PC-9 (cell line): Measurements from ENCODE around the gene LRCOL1. TPM values are rescaled to one million over a fixed set of nuclear protein-coding genes. Genes with fewer than 3 reads are reported as not detected.

Experiments used
- BruUV-seq: library from RNA; stranded (reverse); fragments of 400-500 nt; replicated peaks from 2 replicates; lab custom pipeline; 2021; lab: Mats Ljungman, UMichigan
- CTCF ChIA-PET: fragments of 300-600 bp; sonication (Branson Sonifier 250); formaldehyde crosslinking; loops from one replicate; lab custom pipeline; 2022; ENCODE audit warnings: antibody characterized with exemption; lab: Charles Lee
- POLR2A ChIA-PET: fragments of 300-600 bp; sonication (Branson Sonifier 250); formaldehyde crosslinking; loops from one replicate; lab custom pipeline; 2022; ENCODE audit warnings: antibody characterized with exemption; ENCODE audit not compliant: unreplicated experiment; lab: Charles Lee
- DNase-seq, 2 experiments: peaks; one replicate each; pipeline versions ENCODE4 v3.0.0 to v3.0.0-alpha.2; 2015 to 2022; ENCODE audit warnings: mixed read lengths in 1 of 2
- H2AFZ ChIP-seq: fragments of 200-600 bp; sonication (generic); 2 replicates; pipeline ENCODE4 v1.8.1; 2017; ENCODE audit warnings: antibody characterized with exemption
- H3F3A ChIP-seq: fragments of 200-600 bp; sonication (generic); 2 replicates; pipeline ENCODE4 v1.8.1; 2017; ENCODE audit warnings: antibody characterized with exemption, mild to moderate bottlenecking, low read depth; ENCODE audit not compliant: insufficient read depth
- H3K27ac ChIP-seq: fragments of 200-600 bp; sonication (generic); 2 replicates; pipeline ENCODE4 v1.6.1; 2016; ENCODE audit warnings: mixed run types
- H3K27me3 ChIP-seq: fragments of 200-600 bp; sonication (generic); 2 replicates; pipeline ENCODE4 v1.6.1; 2016; ENCODE audit warnings: low read depth, mixed run types; ENCODE audit not compliant: insufficient read depth
- H3K36me3 ChIP-seq: fragments of 200-600 bp; sonication (generic); 2 replicates; pipeline ENCODE4 v1.6.1; 2016; ENCODE audit warnings: low read depth, mixed run types
- H3K4me1 ChIP-seq: fragments of 200-600 bp; sonication (generic); replicated peaks from 2 replicates; pipeline ENCODE4 v1.6.1; 2016; ENCODE audit warnings: mixed run types; ENCODE audit not compliant: insufficient read depth
- H3K4me2 ChIP-seq: fragments of 200-600 bp; sonication (generic); 2 replicates; pipeline ENCODE4 v1.6.1; 2017; ENCODE audit warnings: mixed run types
- H3K4me3 ChIP-seq: fragments of 200-600 bp; sonication (generic); 2 replicates; pipeline ENCODE4 v1.6.1; 2016; ENCODE audit warnings: mixed run types
- H3K79me2 ChIP-seq: fragments of 200-600 bp; sonication (generic); 2 replicates; pipeline ENCODE4 v1.6.1; 2017; ENCODE audit warnings: low read depth, mixed run types
- H3K9me2 ChIP-seq: fragments of 200-600 bp; sonication (generic); 2 replicates; pipeline ENCODE4 v1.8.1; 2017; ENCODE audit warnings: mild to moderate bottlenecking; ENCODE audit not compliant: insufficient read depth
- H3K9me3 ChIP-seq: fragments of 200-600 bp; sonication (generic); 2 replicates; pipeline ENCODE4 v1.8.1; 2016; ENCODE audit warnings: low read depth; ENCODE audit not compliant: insufficient read depth
- H4K20me1 ChIP-seq: fragments of 200-600 bp; sonication (generic); 2 replicates; pipeline ENCODE4 v1.8.1; 2017; ENCODE audit not compliant: insufficient read depth
- CTCF ChIP-seq: fragments of 200-600 bp; sonication (generic); conservative IDR thresholded peaks from 2 replicates; pipeline ENCODE4 v1.6.1; 2017; ENCODE audit warnings: mixed run types, antibody characterized with exemption, mild to moderate bottlenecking, moderate library complexity
- EZH2 ChIP-seq: fragments of 200-600 bp; sonication (generic); IDR thresholded peaks from 2 replicates; pipeline ENCODE4 v1.8.0; 2017; ENCODE audit warnings: antibody characterized with exemption, low read depth
- intact Hi-C: fragments of 100-400 bp; cut with micrococcal nuclease; formaldehyde crosslinking; loops from one replicate; pipeline ENCODE4 v1.10.0; 2022; ENCODE audit not compliant: unreplicated experiment
- total RNA-seq: library from RNA; stranded (reverse); gene quantifications from 2 replicates; pipeline ENCODE4 v1.2.3, GENCODE V29; 2021

The LRCOL1 gene
- total RNA-seq, 1 experiment from 2014 or later, result not detected

- Histone ChIP-seq H3K4me3 (no peak overlapping the region), H3K27me3 (no peaks in the 10 kb centered on the region), H3K4me1 (no peaks in the 10 kb centered on the region), H3K27ac (no peak overlapping the region), H2AFZ (no peak overlapping the region), H4K20me1 (peaks cover 27% of the 10 kb centered on the region), H3K9me3 (no peaks in the 10 kb centered on the region), H3K4me2 (no peak overlapping the region), H3K79me2 (peaks cover 7% of the 10 kb centered on the region; the same call in 1 of the 2 replicates), H3F3A (peaks cover 9% of the 10 kb centered on the region; the same call in 1 of the 2 replicates), H3K36me3 (no peaks in the 10 kb centered on the region), H3K9me2 (no peaks in the 10 kb centered on the region)
- TF ChIP-seq CTCF (no peak), EZH2 (no peak)
- ChIA-PET POLR2A (interaction anchor here (0.7 kb wide), 1 partner anchor 549 kb away, joined by 3 read pairs; no protein-coding TSS in a partner anchor), CTCF (interaction anchor here (0.6 kb wide), 1 partner anchor 9 kb away, joined by 4 read pairs; no protein-coding TSS in a partner anchor)
- intact Hi-C loops, result no loop called here
- BruUV-seq, result no TSS peak
- DNase-seq, result no peak
These were observed 52.9 kb downstream of the LRCOL1 start for GRCh38 chr12:132557291-132558015.

GRCh38 chr12:132556801-132557200 lies 53.6 kb downstream of the LRCOL1 start:
- CTCF ChIA-PET, result interaction anchor here (0.6 kb wide), 1 partner anchor 10 kb away, joined by 4 read pairs; no protein-coding TSS in a partner anchor
- H4K20me1 ChIP-seq, result peaks cover 21% of the 10 kb centered on the region

GRCh38 chr12:132556216-132556615 lies 54.2 kb downstream of the LRCOL1 start:
- H3K9me3 ChIP-seq, result no peaks in the 10 kb centered on the region
- H3K79me2 ChIP-seq, result no peaks in the 10 kb centered on the region
- no peaks in the 10 kb centered on the region for H3K36me3 ChIP-seq
- no peaks in the 10 kb centered on the region for H3K9me2 ChIP-seq
- H3F3A ChIP-seq, result peaks cover 9% of the 10 kb centered on the region; the same call in 1 of the 2 replicates
- H3K27me3 ChIP-seq, result no peaks in the 10 kb centered on the region
- ChIA-PET CTCF (no interaction called here), POLR2A (no interaction called here)
- no peak overlapping the region for H3K4me3 ChIP-seq
- no peak overlapping the region for H2AFZ ChIP-seq
- peaks cover 16% of the 10 kb centered on the region for H4K20me1 ChIP-seq
- no peaks in the 10 kb centered on the region for H3K4me1 ChIP-seq
- BruUV-seq, result no TSS peak
- H3K27ac ChIP-seq, result no peak overlapping the region
- TF ChIP-seq EZH2 (no peak), CTCF (no peak)
- intact Hi-C loops, result no loop called here
- H3K4me2 ChIP-seq, result no peak overlapping the region
- DNase-seq, result no peak

More at GRCh38 chr12:132556801-132557200, 53.6 kb downstream of the LRCOL1 start:
- no peak for TF ChIP-seq CTCF
- no peak for TF ChIP-seq EZH2
- intact Hi-C loops, result no loop called here
- Histone ChIP-seq H3K4me1 (no peaks in the 10 kb centered on the region), H3K4me2 (no peak overlapping the region), H3F3A (peaks cover 9% of the 10 kb centered on the region; the same call in 1 of the 2 replicates), H3K9me2 (no peaks in the 10 kb centered on the region), H3K27me3 (no peaks in the 10 kb centered on the region), H3K4me3 (no peak overlapping the region), H3K79me2 (peaks cover 5% of the 10 kb centered on the region; the same call in 1 of the 2 replicates), H3K36me3 (no peaks in the 10 kb centered on the region), H2AFZ (no peak overlapping the region), H3K27ac (no peak overlapping the region), H3K9me3 (no peaks in the 10 kb centered on the region)
- no peak for DNase-seq
- BruUV-seq, result no TSS peak
- POLR2A ChIA-PET, result no interaction called here
